Measurements from ENCODE around the gene VTI1A. TPM values are rescaled to one million over a fixed set of nuclear protein-coding genes. Genes with fewer than 3 reads are reported as not detected.

VTI1A gene
- total RNA-seq, 1 donor from 2014 or later, result 30.1 TPM

- DNase-seq (ENCODE audit: low read depth), result no peak
Observed at GRCh38 chr10:112768121-112768520, 321.1 kb downstream of the VTI1A start.

GRCh38 chr10:112769081-112769480 lies 322.1 kb downstream of the VTI1A start:
- no peak overlapping the region for H3K4me3 ChIP-seq (ENCODE audit: low read depth, low read length)
- TF ChIP-seq CTCF (conservative IDR thresholded peaks at IDR 0.05; ENCODE audit: low read depth, low read length), result no peak
- no peak for DNase-seq (ENCODE audit: low read depth)

More at GRCh38 chr10:112768121-112768520, 321.1 kb downstream of the VTI1A start:
- H3K4me3 ChIP-seq (ENCODE audit: low read depth, low read length), result no peak overlapping the region
- no peak for TF ChIP-seq CTCF (conservative IDR thresholded peaks at IDR 0.05; ENCODE audit: low read depth, low read length)

GRCh38 chr10:112769611-112770370 lies 322.8 kb downstream of the VTI1A start:
- DNase-seq (ENCODE audit: low read depth), result no peak
- no peak overlapping the region for H3K4me3 ChIP-seq (ENCODE audit: low read depth, low read length)
- no peak for TF ChIP-seq CTCF (conservative IDR thresholded peaks at IDR 0.05; ENCODE audit: low read depth, low read length)

DNA sequence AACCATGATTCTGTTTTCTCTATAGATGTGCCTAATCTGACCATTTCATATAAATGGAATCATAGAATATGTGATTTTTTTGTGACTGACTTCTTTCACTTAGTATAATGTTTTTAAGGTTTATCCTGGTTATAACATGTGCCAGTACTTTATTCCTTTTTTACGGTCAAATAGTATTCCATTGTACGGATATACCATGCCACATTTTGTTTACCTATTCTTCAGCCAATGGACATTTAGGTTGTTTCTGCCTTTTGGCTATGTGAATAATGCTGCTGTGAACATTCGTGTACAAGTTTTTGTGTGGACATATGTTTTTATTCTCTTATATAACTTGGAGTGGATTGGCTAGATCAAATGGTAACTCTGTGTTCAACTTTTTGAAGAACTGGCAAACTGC lies 324.7 kb downstream of the VTI1A start:
- no peak for DNase-seq (ENCODE audit: low read depth)
- H3K4me3 ChIP-seq (ENCODE audit: low read depth, low read length), result no peak overlapping the region
- no peak for TF ChIP-seq CTCF (conservative IDR thresholded peaks at IDR 0.05; ENCODE audit: low read depth, low read length)

DNA sequence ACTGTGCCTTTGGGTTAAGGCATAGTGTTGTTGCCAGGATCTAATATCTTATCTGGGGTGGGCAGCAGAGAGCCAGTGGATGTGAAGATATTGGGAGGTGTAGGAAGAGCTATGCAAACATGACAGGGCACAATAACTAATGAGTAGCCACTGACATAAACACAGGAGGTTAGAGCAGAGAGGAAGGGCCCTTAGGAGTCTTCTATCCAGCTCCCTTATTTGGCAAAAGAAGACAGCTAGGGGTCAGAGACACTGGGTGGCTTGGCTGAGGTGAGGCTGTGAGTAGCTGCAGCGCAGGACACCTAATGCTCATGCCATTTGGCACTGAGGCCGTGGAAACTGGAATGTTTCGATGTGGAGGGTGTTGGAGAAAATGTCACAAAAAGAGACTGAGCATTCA lies 326.8 kb downstream of the VTI1A start:
- no peak for DNase-seq (ENCODE audit: low read depth)
- no peak overlapping the region for H3K4me3 ChIP-seq (ENCODE audit: low read depth, low read length)
- no peak for TF ChIP-seq CTCF (conservative IDR thresholded peaks at IDR 0.05; ENCODE audit: low read depth, low read length)

- DNase-seq (ENCODE audit: low read depth), result no peak
- H3K4me3 ChIP-seq (ENCODE audit: low read depth, low read length), result no peak overlapping the region
- TF ChIP-seq CTCF (conservative IDR thresholded peaks at IDR 0.05; ENCODE audit: low read depth, low read length), result no peak
Observed at GRCh38 chr10:112774210-112774609, 327.2 kb downstream of the VTI1A start.

DNA sequence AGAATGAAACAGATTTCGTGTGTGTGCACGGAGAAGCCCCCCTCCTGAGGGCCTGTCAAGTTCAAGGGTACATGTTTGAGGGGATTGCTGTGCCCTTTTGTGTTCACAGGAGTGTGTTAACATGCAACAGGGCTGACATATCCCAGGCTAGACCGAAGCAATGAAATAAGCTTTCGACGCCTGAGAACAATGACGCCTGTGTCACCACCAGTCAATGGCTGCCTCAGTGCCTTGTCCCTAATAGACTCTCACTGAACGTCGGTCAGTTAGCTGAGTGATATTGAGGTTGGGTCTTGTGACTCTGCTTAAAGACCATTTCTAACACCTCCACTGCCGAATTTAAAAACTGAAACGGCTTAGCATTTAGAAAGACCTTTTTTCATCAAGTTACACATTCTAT lies 327.8 kb downstream of the VTI1A start:
- no peak for TF ChIP-seq CTCF (conservative IDR thresholded peaks at IDR 0.05; ENCODE audit: low read depth, low read length)

More for the DNA sequence above, 327.8 kb downstream of the VTI1A start:
- no peak for DNase-seq (ENCODE audit: low read depth)
- no peak overlapping the region for H3K4me3 ChIP-seq (ENCODE audit: low read depth, low read length)

Data from epithelial cell of proximal tubule (primary cell).